Trophoblast cell (in vitro differentiated cells and primary cell): Measurements from ENCODE around the gene SLC6A20.
A peak's percentile ranks its signal among the peaks of the same experiment; 100 is the strongest.

Source experiments
- DNase-seq, 2 donors: peaks; one replicate each; pipeline ENCODE4 v3.0.0-alpha.2; 2016
- H2AFZ ChIP-seq: 2 replicates; pipeline ENCODE4 v1.6.1; 2013; ENCODE audit warnings: low read length, moderate library complexity, mild to moderate bottlenecking; ENCODE audit not compliant: insufficient read depth, poor library complexity
- H2AK5ac ChIP-seq: 2 replicates; pipeline ENCODE4 v1.6.1; 2013; ENCODE audit warnings: mild to moderate bottlenecking, low read length
- H2BK120ac ChIP-seq: 2 replicates; pipeline ENCODE4 v1.6.1; 2013; ENCODE audit warnings: low read length, mild to moderate bottlenecking, moderate library complexity; ENCODE audit not compliant: insufficient read depth, poor library complexity
- H2BK12ac ChIP-seq: 2 replicates; pipeline ENCODE4 v1.6.1; 2013; ENCODE audit warnings: mild to moderate bottlenecking, low read length, moderate library complexity
- H2BK5ac ChIP-seq: 2 replicates; pipeline ENCODE4 v1.6.1; 2013; ENCODE audit warnings: low read length, low read depth, moderate library complexity, mild to moderate bottlenecking; ENCODE audit not compliant: poor library complexity
- H3K14ac ChIP-seq: 2 replicates; pipeline ENCODE4 v1.6.1; 2013; ENCODE audit warnings: mild to moderate bottlenecking, low read length
- H3K18ac ChIP-seq: 2 replicates; pipeline ENCODE4 v1.6.1; 2013; ENCODE audit warnings: mild to moderate bottlenecking, low read length
- H3K23ac ChIP-seq: 2 replicates; pipeline ENCODE4 v1.6.1; 2013; ENCODE audit warnings: low read length
- H3K27ac ChIP-seq: 2 replicates; pipeline ENCODE4 v1.5.1; 2013; ENCODE audit warnings: low read depth, mild to moderate bottlenecking, inconsistent platforms, low read length, moderate library complexity
- H3K27me3 ChIP-seq: 2 replicates; pipeline ENCODE4 v1.6.1; 2013; ENCODE audit warnings: inconsistent platforms, mild to moderate bottlenecking, low read length, moderate library complexity; ENCODE audit not compliant: insufficient read depth
- H3K36me3 ChIP-seq, 2 experiments: 1 replicate in 1 of 2; 2 replicates in 1 of 2; pipeline ENCODE4 v1.6.1; 2013; ENCODE audit warnings: low read length in 2 of 2, mild to moderate bottlenecking in 2 of 2, moderate library complexity in 1 of 2; ENCODE audit not compliant: insufficient read depth in 2 of 2, control insufficient read depth in 1 of 2
- H3K4ac ChIP-seq: 2 replicates; pipeline ENCODE4 v1.6.1; 2013; ENCODE audit warnings: low read depth, mild to moderate bottlenecking, low read length, moderate library complexity
- H3K4me1 ChIP-seq, 2 experiments: 1 replicate in 1 of 2; 2 replicates in 1 of 2; pipeline ENCODE4 v1.6.1; 2013; ENCODE audit warnings: low read length in 2 of 2, mild to moderate bottlenecking in 2 of 2, moderate library complexity in 1 of 2; ENCODE audit not compliant: insufficient read depth in 2 of 2, control insufficient read depth in 1 of 2
- H3K4me2 ChIP-seq: 2 replicates; pipeline ENCODE4 v1.6.1; 2013; ENCODE audit warnings: inconsistent platforms, mild to moderate bottlenecking, low read length, moderate library complexity
- H3K4me3 ChIP-seq: 2 replicates; pipeline ENCODE4 v1.5.1; 2013; ENCODE audit warnings: mild to moderate bottlenecking, low read depth, low read length, inconsistent platforms
- H3K79me1 ChIP-seq: one replicate; pipeline ENCODE4 v1.6.1; 2013; ENCODE audit warnings: low read length
- H3K79me2 ChIP-seq: 2 replicates; pipeline ENCODE4 v1.6.1; 2013; ENCODE audit warnings: low read length, mild to moderate bottlenecking; ENCODE audit not compliant: control insufficient read depth, insufficient read depth, poor library complexity
- H3K9ac ChIP-seq: 2 replicates; pipeline ENCODE4 v1.6.1; 2013; ENCODE audit warnings: mild to moderate bottlenecking, low read length
- H3K9me3 ChIP-seq: 2 replicates; pipeline ENCODE4 v1.6.1; 2013; ENCODE audit warnings: low read depth, mild to moderate bottlenecking, control low read depth, inconsistent platforms, low read length; ENCODE audit not compliant: insufficient read depth
- H4K12ac ChIP-seq: 2 replicates; pipeline ENCODE4 v1.6.1; 2013; ENCODE audit warnings: low read depth, mild to moderate bottlenecking, low read length, moderate library complexity
- H4K8ac ChIP-seq: 2 replicates; pipeline ENCODE4 v1.6.1; 2013; ENCODE audit warnings: low read depth, mild to moderate bottlenecking, low read length, moderate library complexity
- H4K91ac ChIP-seq: one replicate; pipeline ENCODE4 v1.6.1; 2013; ENCODE audit warnings: low read depth, mild to moderate bottlenecking, low read length, moderate library complexity
- WGBS: extraction: QIAGEN DNeasy Blood & Tissue Kit; methylation state at CpG from one replicate; pipeline ENCODE4 v1.1.7; 2013; ENCODE audit warnings: missing lambda C conversion rate; ENCODE audit not compliant: insufficient read length, insufficient coverage; ENCODE audit errors: extremely low coverage; 5-methylcytosine and 5-hydroxymethylcytosine counted together

Gene SLC6A20

GRCh38 chr3:45716790-45717336 lies 79.5 kb downstream of the SLC6A20 start:
- Histone ChIP-seq H2AFZ (no peak overlapping the region), H3K4me3 (no peak overlapping the region), H3K4me2 (no peak overlapping the region), H3K79me2 (no peaks in the 10 kb centered on the region), H3K9ac (no peak overlapping the region), H2BK12ac (no peak overlapping the region), H4K91ac (no peak overlapping the region), H3K79me1 (no peaks in the 10 kb centered on the region), H3K23ac (no peak overlapping the region), H3K4me1 (peaks cover 0 to 3% of the 10 kb centered on the region in 2 experiments), H3K4ac (no peak overlapping the region), H4K8ac (no peak overlapping the region), H3K36me3 (peaks cover 4 to 5% of the 10 kb centered on the region in 2 experiments), H2BK5ac (no peak overlapping the region), H3K27ac (no peak overlapping the region), H2AK5ac (no peak overlapping the region), H3K9me3 (no peaks in the 10 kb centered on the region), H3K14ac (no peak overlapping the region), H2BK120ac (no peak overlapping the region), H4K12ac (no peak overlapping the region), H3K27me3 (no peaks in the 10 kb centered on the region), H3K18ac (no peak overlapping the region)
- WGBS: no CpG with 5 or more reads among the region's 3 CpGs
- DNase-seq: peak; percentile 44 to 71

DNA sequence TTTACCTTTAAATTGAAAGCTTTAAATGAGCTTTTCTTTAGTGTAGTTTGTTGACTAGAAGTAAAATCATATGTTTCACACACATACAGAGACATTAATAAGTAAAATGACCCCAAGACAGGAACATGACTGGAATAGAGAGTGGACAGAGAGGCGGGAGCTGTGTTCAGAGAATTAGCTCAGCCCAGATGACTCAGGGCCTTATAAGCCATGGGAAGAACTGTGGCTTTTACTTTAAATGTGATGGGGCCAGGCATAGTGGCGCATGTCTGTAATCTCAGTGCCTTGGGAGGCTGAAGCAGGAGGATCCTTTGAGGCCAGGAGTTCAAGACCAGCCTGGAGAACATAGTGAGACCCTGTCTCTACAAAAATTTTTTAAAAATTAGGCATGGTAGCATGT lies 80.4 kb downstream of the SLC6A20 start:
- H4K12ac ChIP-seq: no peak overlapping the region
- no peak overlapping the region for H2AK5ac ChIP-seq
- no peak overlapping the region for H2BK5ac ChIP-seq
- H3K9ac ChIP-seq: no peak overlapping the region
- no peak overlapping the region for H3K4me3 ChIP-seq
- H3K79me2 ChIP-seq: no peaks in the 10 kb centered on the region
- no peak overlapping the region for H2BK120ac ChIP-seq
- H3K4me2 ChIP-seq: no peak overlapping the region
- no peak overlapping the region for H3K23ac ChIP-seq
- no peak overlapping the region for H3K18ac ChIP-seq
- no peak overlapping the region for H4K91ac ChIP-seq
- H3K79me1 ChIP-seq: no peaks in the 10 kb centered on the region
- H4K8ac ChIP-seq: no peak overlapping the region
- peaks cover 7 to 8% of the 10 kb centered on the region in 2 experiments for H3K36me3 ChIP-seq
- no peak for DNase-seq
- H3K14ac ChIP-seq: no peak overlapping the region
- no CpG with 5 or more reads among the region's 2 CpGs for WGBS
- H2BK12ac ChIP-seq: no peak overlapping the region
- no peaks in the 10 kb centered on the region for H3K27me3 ChIP-seq
- no peak overlapping the region for H3K4ac ChIP-seq
- no peak overlapping the region for H2AFZ ChIP-seq
- no peaks in the 10 kb centered on the region for H3K9me3 ChIP-seq
- no peak overlapping the region for H3K27ac ChIP-seq
- peaks cover 0 to 3% of the 10 kb centered on the region in 2 experiments for H3K4me1 ChIP-seq

GRCh38 chr3:45712434-45713110 lies 83.8 kb downstream of the SLC6A20 start:
- 100% methylated on average over 1 of the region's 7 CpGs for WGBS
- no peak overlapping the region for H2BK12ac ChIP-seq
- no peak overlapping the region for H3K23ac ChIP-seq
- no peaks in the 10 kb centered on the region for H3K79me2 ChIP-seq
- H2BK5ac ChIP-seq: no peak overlapping the region
- H3K27me3 ChIP-seq: no peaks in the 10 kb centered on the region
- H3K14ac ChIP-seq: no peak overlapping the region
- H3K4ac ChIP-seq: no peak overlapping the region
- H3K18ac ChIP-seq: no peak overlapping the region
- no peak overlapping the region for H3K4me3 ChIP-seq
- DNase-seq: peak; percentile 78 to 91
- H3K9ac ChIP-seq: no peak overlapping the region
- H4K8ac ChIP-seq: no peak overlapping the region
- no peaks in the 10 kb centered on the region for H3K79me1 ChIP-seq
- no peak overlapping the region for H2BK120ac ChIP-seq
- H3K9me3 ChIP-seq: no peaks in the 10 kb centered on the region
- peaks cover 6 to 8% of the 10 kb centered on the region in 2 experiments for H3K36me3 ChIP-seq
- H3K27ac ChIP-seq: peak overlapping the region; percentile 28
- H4K91ac ChIP-seq: no peak overlapping the region
- H3K4me2 ChIP-seq: no peak overlapping the region
- H3K4me1 ChIP-seq: peaks cover 0 to 3% of the 10 kb centered on the region in 2 experiments
- no peak overlapping the region for H4K12ac ChIP-seq
- no peak overlapping the region for H2AK5ac ChIP-seq
- H2AFZ ChIP-seq: no peak overlapping the region

GRCh38 chr3:45711931-45712330 lies 84.4 kb downstream of the SLC6A20 start:
- Histone ChIP-seq H4K12ac (no peak overlapping the region), H3K9ac (no peak overlapping the region), H3K4me1 (peaks cover 0 to 3% of the 10 kb centered on the region in 2 experiments), H3K23ac (no peak overlapping the region), H3K4me3 (no peak overlapping the region), H4K8ac (no peak overlapping the region), H3K4me2 (no peak overlapping the region), H2BK12ac (no peak overlapping the region), H3K79me2 (no peaks in the 10 kb centered on the region), H2AFZ (no peak overlapping the region), H3K4ac (no peak overlapping the region), H2BK120ac (no peak overlapping the region), H3K36me3 (peaks cover 7 to 9% of the 10 kb centered on the region in 2 experiments), H3K27ac (peak overlapping the region; percentile 28), H3K79me1 (no peaks in the 10 kb centered on the region), H4K91ac (no peak overlapping the region), H3K14ac (no peak overlapping the region), H2AK5ac (no peak overlapping the region), H3K27me3 (no peaks in the 10 kb centered on the region), H2BK5ac (no peak overlapping the region), H3K18ac (no peak overlapping the region), H3K9me3 (no peaks in the 10 kb centered on the region)
- no CpG with 5 or more reads among the region's 4 CpGs for WGBS
- DNase-seq: no peak
